Breast epithelium (tissue), 3 donors: ENCODE measurements around the gene PI16.

Experiments
- CTCF ChIP-seq, 3 donors: fragments of 450-650 bp; IDR thresholded peaks; one replicate each; pipeline ENCODE4 v1.5.1; 2016 to 2017; ENCODE audit warnings: antibody characterized with exemption in 3 of 3, mild to moderate bottlenecking in 3 of 3, moderate library complexity in 3 of 3
- POLR2A ChIP-seq: fragments of 450-650 bp; IDR thresholded peaks from one replicate; pipeline ENCODE4 v1.6.1; 2016; ENCODE audit warnings: antibody characterized with exemption, mild to moderate bottlenecking, moderate library complexity

- TF ChIP-seq CTCF (IDR thresholded peaks at IDR 0.05) (no peak), POLR2A (no peak)
Observed at GRCh38 chr6:36955136-36955535, 598 bp downstream of the PI16 start.
